ENCODE measurements around the gene KLHL7.

DNA sequence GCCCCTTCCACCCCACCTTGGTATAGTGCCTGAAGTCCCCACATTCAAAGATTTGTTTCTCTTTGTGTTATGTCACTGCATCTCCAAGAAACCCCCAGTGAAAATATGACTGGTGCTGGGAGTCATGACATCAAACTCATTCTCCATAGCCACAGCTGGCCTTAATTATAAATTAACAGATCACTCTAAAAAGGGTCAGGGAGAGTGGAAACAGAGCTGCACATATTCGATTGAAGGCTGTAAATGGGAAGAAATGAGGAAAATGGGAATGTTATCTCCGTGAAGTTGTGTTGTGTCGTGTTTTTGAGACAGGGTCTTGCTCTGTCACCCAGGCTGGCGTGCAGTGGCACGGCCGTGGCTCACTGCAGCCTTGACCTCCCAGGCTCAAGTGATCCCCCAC lies 52.1 kb downstream of the KLHL7 start:
- TF ChIP-seq EP300 (IDR thresholded peaks at IDR 0.05), result no peak
- TF ChIP-seq, protein P1, sequence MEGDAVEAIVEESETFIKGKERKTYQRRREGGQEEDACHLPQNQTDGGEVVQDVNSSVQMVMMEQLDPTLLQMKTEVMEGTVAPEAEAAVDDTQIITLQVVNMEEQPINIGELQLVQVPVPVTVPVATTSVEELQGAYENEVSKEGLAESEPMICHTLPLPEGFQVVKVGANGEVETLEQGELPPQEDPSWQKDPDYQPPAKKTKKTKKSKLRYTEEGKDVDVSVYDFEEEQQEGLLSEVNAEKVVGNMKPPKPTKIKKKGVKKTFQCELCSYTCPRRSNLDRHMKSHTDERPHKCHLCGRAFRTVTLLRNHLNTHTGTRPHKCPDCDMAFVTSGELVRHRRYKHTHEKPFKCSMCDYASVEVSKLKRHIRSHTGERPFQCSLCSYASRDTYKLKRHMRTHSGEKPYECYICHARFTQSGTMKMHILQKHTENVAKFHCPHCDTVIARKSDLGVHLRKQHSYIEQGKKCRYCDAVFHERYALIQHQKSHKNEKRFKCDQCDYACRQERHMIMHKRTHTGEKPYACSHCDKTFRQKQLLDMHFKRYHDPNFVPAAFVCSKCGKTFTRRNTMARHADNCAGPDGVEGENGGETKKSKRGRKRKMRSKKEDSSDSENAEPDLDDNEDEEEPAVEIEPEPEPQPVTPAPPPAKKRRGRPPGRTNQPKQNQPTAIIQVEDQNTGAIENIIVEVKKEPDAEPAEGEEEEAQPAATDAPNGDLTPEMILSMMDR (IDR thresholded peaks at IDR 0.05), result no peak
- no peak for TF ChIP-seq POLR2A (IDR thresholded peaks at IDR 0.05)
